HUDEP-2 (cell line): ENCODE data around the gene MTOR.
A peak's percentile ranks its signal among the peaks of the same experiment; 100 is the strongest.
"Not testable (repeated sequence)": the region's sequence is repeated elsewhere in the genome, so short reads cannot be mapped to it uniquely, and the experiment has no call there.

Experiments used
- DNase-seq, 76 experiments: peaks; one replicate each; lab custom pipeline; 2025; ENCODE audit not compliant: unreplicated experiment in 76 of 76; lab: John Stamatoyannopoulos, UW

MTOR gene

GRCh38 chr1:11281518-11282331 lies 19.4 kb upstream of the MTOR start:
- no peak for DNase-seq

GRCh38 chr1:11280719-11281376 lies 18.5 kb upstream of the MTOR start:
- no peak for DNase-seq

DNA sequence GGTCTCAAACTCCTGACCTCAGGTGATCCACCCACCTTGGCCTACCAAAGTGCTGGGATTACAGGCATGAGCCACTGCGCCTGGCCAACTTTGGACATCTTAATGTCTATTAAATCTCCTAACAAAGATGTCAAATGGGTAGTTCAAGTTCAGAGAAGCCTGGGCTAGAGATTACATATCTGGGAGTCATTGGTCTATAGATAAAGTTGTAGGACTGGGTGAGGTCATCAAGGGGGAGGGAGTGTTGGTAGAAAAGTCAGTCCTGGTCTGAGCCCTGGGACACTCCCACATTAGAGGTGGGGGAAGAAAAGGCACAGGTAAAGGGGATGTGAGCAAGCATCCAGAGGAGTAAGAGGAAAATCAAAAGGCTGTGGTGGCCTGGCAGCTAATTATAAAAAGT lies 17.3 kb upstream of the MTOR start:
- peak in 10 of 76 experiments; percentile 3 to 36 (median 14) for DNase-seq

DNA sequence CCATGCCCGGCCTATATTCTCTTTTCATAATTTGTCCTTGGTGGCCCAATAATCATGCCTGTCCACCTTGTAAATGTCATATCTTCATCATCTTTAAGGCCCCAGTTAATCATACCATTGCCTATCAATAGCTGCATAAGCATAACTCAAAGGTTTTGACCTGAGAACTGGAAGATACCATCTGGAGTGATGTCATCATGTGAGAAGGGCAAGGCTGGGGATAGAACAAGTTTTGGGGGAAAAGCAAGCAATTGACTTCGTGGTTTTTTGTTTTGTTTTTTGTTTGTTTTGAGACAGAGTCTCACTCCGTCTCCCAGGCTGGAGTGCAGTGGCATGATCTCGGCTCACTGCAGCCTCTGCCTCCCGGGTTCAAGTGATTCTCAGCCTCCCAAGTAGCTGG lies 16.8 kb upstream of the MTOR start:
- no peak for DNase-seq

DNA sequence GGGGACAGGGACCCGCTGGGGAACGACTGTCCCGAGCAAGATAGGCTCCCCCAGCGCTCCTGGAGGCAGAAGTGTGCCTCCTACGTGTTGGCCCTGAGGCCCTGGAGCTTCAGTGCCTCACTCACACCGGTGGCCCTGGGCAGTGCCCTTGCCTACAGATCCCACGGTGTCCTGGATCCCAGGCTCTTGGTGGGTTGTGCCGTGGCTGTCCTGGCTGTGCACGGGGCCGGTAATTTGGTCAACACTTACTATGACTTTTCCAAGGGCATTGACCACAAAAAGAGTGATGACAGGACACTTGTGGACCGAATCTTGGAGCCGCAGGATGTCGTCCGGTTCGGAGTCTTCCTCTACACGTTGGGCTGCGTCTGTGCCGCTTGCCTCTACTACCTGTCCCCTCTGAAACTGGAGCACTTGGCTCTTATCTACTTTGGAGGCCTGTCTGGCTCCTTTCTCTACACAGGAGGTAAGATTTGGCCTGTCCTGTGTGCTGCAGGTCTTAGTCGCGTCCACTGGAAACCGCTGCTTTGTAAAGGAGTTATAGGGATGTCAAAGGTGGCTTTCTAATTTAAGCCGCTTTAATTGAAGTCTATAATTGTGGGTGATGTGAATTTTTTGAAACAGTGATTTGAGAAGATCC lies 11.4 kb upstream of the MTOR start:
- DNase-seq = peak in 9 of 76 experiments; percentile 7 to 60 (median 27)

DNA sequence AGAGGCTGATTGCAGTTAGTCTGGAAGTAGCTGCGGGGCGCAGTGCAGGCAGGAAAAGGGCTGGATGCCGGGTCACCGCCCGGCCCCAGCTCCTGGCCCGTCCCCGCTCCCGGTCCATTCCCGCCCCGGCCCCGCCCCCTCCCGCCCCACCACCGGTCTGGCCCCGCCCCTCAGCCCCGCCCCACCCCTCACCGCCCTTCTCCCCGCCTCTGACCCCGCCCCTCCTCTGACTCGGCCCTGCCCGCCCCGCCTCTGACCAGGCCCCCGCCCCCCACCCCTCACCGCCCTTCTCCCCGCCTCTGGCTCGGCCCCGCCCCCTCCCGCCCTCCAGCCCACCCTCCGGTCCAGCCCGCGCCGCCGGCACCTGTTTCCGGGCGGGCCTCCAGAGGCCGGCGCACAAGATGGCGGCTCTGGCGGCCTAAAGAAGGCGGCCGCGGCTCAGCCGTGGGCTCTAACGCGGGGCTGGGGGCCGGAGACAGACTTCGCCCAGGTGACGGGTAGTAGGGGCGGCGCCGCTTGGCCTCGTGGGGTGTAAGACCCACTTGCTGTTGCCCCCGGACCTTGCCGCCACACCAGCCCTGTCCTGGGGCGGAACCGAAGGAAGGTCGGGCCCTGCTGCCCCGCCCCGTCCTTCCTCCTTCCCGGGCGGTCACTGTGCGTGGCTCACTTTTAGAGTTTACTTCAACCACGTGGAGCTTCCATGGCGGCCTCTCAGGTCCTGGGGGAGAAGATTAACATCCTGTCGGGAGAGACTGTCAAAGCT lies 10.7 kb upstream of the MTOR start, which contains the start of gene UBIAD1:
UBIAD1 (plus strand) TSS at position 367 of the 763 bp plus-strand sequence; CDS start at position 701, 334 bp downstream.
- DNase-seq = peak in 71 of 76 experiments; percentile 10 to 94 (median 79)

- DNase-seq = peak in 2 of 76 experiments; percentile 40 to 42
These were observed 10.1 kb upstream of the MTOR start for GRCh38 chr1:11272544-11272831.

DNA sequence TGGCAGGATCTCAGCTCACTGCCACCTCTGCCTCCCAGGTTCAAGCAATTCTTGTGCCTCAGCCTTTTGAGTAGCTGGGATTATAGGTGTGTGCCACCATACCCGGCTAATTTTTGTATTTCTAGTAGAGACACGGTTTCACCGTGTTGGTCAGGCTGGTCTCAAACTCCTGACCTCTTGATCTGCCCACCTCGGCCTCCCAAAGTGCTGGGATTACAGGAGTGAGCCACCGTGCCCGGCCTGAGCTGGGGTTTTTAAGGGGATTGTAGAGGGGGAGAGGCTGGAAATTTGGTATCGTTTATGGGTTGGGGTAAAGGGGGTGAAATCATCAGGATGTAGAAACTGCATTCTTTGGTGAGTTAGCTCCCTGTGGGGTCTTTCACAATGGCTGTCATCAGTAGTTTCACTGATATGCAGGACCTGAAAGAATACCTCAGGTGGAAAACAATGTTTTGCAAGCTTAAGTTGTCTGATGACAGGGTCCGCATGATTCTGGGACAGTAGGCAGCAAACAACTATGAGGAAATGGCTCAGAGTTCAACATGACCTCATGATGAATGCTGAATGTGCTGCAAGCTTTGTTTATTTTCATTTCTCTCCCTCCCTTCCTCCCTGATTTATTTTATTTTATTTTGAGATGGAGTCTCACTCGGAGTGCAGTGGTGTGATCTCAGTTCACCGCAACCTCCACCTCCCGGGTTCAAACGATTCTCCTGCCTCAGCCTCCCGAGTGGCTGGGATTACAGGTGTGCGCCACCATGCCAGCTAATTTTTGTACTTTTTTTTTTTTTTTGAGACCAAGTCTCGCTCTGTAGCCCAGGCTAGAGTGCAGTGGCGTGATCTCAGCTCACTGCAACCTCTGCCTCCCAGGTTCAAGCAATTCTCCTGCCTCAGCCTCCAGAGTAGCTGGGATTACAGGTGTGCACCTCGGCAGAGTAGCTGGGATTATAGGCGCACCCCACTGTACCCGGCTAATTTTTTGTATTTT lies 5.3 kb upstream of the MTOR start:
- not testable (repeated sequence) for DNase-seq

- no peak for DNase-seq
These were observed 4.1 kb upstream of the MTOR start for GRCh38 chr1:11266268-11267074.

GRCh38 chr1:11256299-11256698 lies 6.1 kb downstream of the MTOR start:
- no peak for DNase-seq

DNA sequence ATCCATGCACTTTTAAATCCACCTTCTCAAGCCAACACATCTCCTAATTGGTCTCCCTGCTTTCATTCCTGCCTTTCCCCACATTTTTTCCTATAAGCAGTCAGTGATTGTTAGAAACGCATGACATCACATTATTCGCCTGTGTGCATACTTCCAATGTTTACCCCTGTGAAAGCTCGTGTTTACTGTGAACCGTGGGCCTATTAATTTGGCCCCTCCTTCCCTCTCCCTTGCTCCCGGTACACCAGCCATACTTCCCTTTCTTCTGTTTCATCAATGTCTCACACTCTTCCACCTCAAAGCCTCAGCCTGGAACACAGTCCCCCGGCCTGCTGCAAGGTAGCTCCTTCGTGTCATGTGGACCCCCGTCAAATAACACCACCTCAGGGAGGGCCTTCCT lies 9.1 kb downstream of the MTOR start:
- no peak for DNase-seq

GRCh38 chr1:11252538-11252937 lies 9.8 kb downstream of the MTOR start:
- DNase-seq = no peak

DNA sequence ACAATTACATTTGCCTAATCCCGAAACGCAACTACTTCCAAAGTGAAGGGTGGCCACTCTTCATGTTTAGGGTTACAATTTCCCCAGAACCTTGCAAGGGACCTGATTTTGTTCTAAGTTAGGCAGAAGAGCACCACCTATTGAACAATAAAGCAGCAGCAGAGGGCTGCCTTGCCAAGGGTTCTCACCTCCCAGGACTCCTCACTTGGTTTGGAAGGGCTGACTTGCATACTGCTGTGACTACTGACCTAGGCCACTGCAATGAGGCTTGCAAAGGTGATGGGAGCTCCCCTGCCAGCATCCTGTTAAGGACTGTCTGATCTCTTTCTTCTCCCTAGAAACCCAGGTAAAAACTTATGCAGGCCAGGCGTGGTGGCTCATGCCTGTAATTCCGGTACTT lies 14.2 kb downstream of the MTOR start:
- DNase-seq = no peak

- no peak for DNase-seq
These were observed 16.2 kb downstream of the MTOR start for GRCh38 chr1:11245904-11246719.

DNA sequence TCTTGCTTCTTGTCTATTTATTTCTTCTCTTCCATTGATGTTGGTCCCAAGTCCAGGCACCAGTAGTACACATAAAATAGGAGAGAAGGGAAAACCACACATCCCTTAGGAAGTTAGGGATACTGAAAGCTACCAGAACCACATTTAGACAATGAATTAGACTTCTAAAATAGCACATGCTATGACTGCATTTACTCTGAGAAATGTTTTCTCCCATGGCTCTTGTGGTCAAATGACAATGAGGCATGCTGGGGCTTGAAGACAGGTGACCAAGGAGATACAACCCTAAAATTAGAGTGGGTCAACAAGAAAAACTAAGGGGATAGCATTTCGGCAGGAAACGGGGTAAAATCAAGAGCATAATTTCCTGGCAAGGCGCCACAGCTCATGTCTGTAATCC lies 17.1 kb downstream of the MTOR start:
- DNase-seq = no peak

DNA sequence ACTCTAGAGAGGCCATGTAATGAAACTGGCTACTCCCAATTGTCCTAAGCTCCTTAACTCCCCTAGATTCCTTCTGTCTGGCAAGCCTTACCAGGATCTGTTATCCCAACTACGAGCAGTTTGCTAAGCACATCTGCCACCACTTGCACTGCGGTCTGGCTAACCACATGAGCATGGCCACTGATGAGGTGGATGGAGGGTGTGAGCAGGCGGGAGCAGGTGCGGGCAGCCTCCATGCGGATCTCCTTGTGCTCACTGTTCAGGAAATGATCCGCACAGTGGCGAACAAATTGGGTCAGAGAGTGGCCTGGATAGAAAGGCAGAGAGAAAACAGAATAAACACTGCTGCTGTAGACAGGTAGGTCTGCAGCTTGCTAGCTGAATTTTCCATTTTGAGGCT lies 24.0 kb downstream of the MTOR start:
- no peak for DNase-seq

- no peak for DNase-seq
These were observed 25.0 kb downstream of the MTOR start for GRCh38 chr1:11237356-11237755.

- DNase-seq = no peak
These were observed 29.1 kb downstream of the MTOR start for GRCh38 chr1:11233208-11233607.
